CD4-positive, CD25-positive, alpha-beta regulatory T cell (primary cell): Measurements from ENCODE around the gene CNGB1. TPM values are rescaled to one million over a fixed set of nuclear protein-coding genes. Genes with fewer than 3 reads are reported as not detected.

ENCODE experiments used
- ATAC-seq, 2 donors: fragments of 150-1000 bp; cut with Tn5 transposase; one replicate each; pipeline ENCODE4 v1.10.0; 2021; ENCODE audit warnings: low read depth in 2 of 2, moderate number of reproducible peaks in 2 of 2, moderate library complexity in 1 of 2
- DNase-seq, 3 donors: peaks; one replicate each; pipeline versions ENCODE4 v3.0.0 to v3.0.0-alpha.2; 2012 to 2022; ENCODE audit warnings: mixed read lengths in 1 of 3
- H3K27ac ChIP-seq: one replicate; pipeline ENCODE4 v1.7.0; 2013; ENCODE audit warnings: mild to moderate bottlenecking, low read length; ENCODE audit not compliant: insufficient read depth, poor library complexity, severe bottlenecking
- H3K27me3 ChIP-seq: one replicate; pipeline ENCODE4 v1.7.0; 2013; ENCODE audit warnings: low read length; ENCODE audit not compliant: control insufficient read depth, insufficient read depth
- H3K36me3 ChIP-seq: one replicate; pipeline ENCODE4 v1.7.0; 2013; ENCODE audit warnings: mild to moderate bottlenecking, low read length, moderate library complexity; ENCODE audit not compliant: control insufficient read depth, insufficient read depth
- H3K4me1 ChIP-seq: 2 replicates; pipeline ENCODE4 v1.7.0; 2013; ENCODE audit warnings: mild to moderate bottlenecking, low read length; ENCODE audit not compliant: insufficient read depth, control insufficient read depth, poor library complexity, severe bottlenecking
- H3K4me3 ChIP-seq: one replicate; pipeline ENCODE4 v1.7.0; 2013; ENCODE audit warnings: low read depth, mild to moderate bottlenecking, low read length, moderate library complexity
- H3K9me3 ChIP-seq, 2 experiments: 1 replicate in 1 of 2; 2 replicates in 1 of 2; pipeline ENCODE4 v1.7.0; 2013; ENCODE audit warnings: low read length in 2 of 2, mild to moderate bottlenecking in 1 of 2, moderate library complexity in 1 of 2; ENCODE audit not compliant: control insufficient read depth in 2 of 2
- H3K27ac Mint-ChIP-seq, 3 donors: one replicate each; pipeline ENCODE4 v1.8.0; 2020 to 2022; ENCODE audit warnings: mild to moderate bottlenecking in 3 of 3, mixed read lengths in 3 of 3, moderate library complexity in 2 of 3
- H3K27me3 Mint-ChIP-seq: one replicate; pipeline ENCODE4 v1.8.0; 2022; ENCODE audit warnings: mild to moderate bottlenecking, mixed read lengths
- H3K36me3 Mint-ChIP-seq: one replicate; pipeline ENCODE4 v1.8.0; 2020; ENCODE audit warnings: mixed read lengths
- H3K4me1 Mint-ChIP-seq, 4 donors: one replicate each; pipeline ENCODE4 v1.8.0; 2020 to 2022; ENCODE audit warnings: mixed read lengths in 4 of 4, mild to moderate bottlenecking in 1 of 4
- H3K4me3 Mint-ChIP-seq, 4 donors: one replicate each; pipeline ENCODE4 v1.8.0; 2020 to 2022; ENCODE audit warnings: mild to moderate bottlenecking in 4 of 4, mixed read lengths in 4 of 4, moderate library complexity in 3 of 4
- H3K9me3 Mint-ChIP-seq, 7 donors: one replicate each; pipeline ENCODE4 v1.8.0; 2020 to 2022; ENCODE audit warnings: mixed read lengths in 7 of 7, mild to moderate bottlenecking in 3 of 7, moderate library complexity in 2 of 7
- polyA plus RNA-seq, 4 donors: library from polyadenylated mRNA; unstranded; fragments of 300-500 nt; fragmentation: Illumina TruSeq; gene quantifications; one replicate each; pipeline ENCODE4 v1.2.3, GENCODE V29; 2021
- total RNA-seq: library from RNA; stranded (reverse); gene quantifications from one replicate; pipeline ENCODE4 v1.2.3, GENCODE V29; 2022

CNGB1 gene
- total and polyA plus RNA-seq, 5 donors from 2014 or later = not detected

DNA sequence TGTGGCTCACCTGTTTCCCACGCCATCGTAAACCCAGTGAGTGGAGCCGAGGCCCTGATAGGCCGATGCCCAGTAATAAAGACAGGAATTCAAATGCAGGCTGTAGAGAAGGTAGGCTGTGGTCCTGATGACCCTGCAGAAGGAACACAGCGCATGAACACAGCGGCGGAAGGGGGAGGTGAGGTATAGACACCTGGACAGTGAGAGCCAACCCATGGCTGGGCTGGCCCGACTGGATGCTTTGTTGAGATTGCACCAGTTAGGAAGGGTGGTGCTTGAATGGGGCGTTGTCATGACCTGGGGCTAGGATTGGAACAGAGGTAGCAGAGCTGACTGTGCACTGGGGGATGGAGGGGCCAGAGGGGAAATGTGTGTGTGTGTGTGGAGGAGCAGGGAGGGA is 59.2 kb downstream of the CNGB1 start:
- no peak overlapping the region for H3K27ac ChIP-seq
- H3K36me3 ChIP-seq = no peaks in the 10 kb centered on the region
- Mint-ChIP-seq H3K36me3 (no peaks in the 10 kb centered on the region), H3K9me3 (no peaks in the 10 kb centered on the region), H3K27me3 (peaks cover 6% of the 10 kb centered on the region), H3K4me1 (no peaks in the 10 kb centered on the region), H3K4me3 (no peak overlapping the region), H3K27ac (peak overlapping the region in 1 of 3 donors; percentile 94)
- ATAC-seq (no peak), DNase-seq (no peak)
- H3K4me1 ChIP-seq = no peaks in the 10 kb centered on the region
- H3K9me3 ChIP-seq = no peaks in the 10 kb centered on the region
- H3K4me3 ChIP-seq = no peak overlapping the region
- H3K27me3 ChIP-seq = no peaks in the 10 kb centered on the region

DNA sequence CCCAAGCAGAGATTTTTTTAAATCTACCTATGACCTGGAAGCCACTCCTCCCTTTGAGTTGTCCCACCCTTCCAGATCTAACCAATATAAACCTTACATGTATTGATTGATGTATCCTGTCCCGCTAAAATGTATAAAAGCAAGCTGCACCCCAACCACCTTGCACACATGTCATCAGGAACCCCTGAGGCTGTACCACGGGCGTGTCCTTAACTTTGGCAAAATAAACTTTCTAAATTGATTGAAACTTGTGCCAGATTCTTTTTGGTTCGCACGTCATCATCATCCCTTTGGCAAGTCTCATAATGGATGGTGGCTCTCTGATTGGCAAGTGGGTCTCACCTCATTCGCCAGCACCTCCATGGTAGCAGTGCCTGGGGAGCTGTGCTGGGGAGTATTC is 60.2 kb downstream of the CNGB1 start:
- Histone ChIP-seq H3K36me3 (no peaks in the 10 kb centered on the region), H3K9me3 (no peaks in the 10 kb centered on the region), H3K4me3 (no peak overlapping the region), H3K4me1 (no peaks in the 10 kb centered on the region), H3K27ac (no peak overlapping the region), H3K27me3 (no peaks in the 10 kb centered on the region)
- Mint-ChIP-seq H3K27me3 (peaks cover 8% of the 10 kb centered on the region), H3K9me3 (no peaks in the 10 kb centered on the region), H3K4me3 (no peak overlapping the region), H3K36me3 (no peaks in the 10 kb centered on the region), H3K27ac (no peak overlapping the region), H3K4me1 (peaks cover 0 to 4% (median 0%) of the 10 kb centered on the region in 4 donors)
- no peak for ATAC-seq
- DNase-seq = no peak

DNA sequence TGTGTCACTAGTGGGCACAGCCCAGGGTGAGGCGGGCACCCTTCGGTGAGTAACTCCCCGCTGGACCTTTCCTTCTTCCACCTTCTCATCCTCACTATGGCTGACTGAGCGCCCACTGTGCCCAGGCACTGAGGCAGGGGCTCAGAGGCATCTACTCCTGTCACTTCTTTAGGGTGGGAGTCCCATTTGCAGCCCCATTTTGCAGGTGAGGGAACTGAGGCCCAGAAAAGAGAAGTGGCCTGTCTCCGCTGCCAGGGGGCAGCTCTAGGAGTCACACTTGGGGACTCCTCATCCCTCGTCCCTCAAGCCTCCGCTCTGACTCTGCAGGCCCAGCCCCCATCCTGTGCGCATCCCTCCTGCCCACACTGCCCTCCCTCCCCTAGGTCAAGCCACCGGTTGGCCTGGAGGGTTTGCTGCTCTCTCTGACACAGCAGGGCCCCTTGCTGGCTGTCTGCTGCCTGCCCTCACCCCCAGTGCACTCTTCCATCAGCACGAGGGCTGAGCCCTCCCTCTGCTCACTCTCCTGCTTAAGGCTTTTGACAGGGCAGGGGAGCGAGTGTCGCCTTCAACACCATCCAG is 62.4 kb downstream of the CNGB1 start:
- ATAC-seq = no peak

DNA sequence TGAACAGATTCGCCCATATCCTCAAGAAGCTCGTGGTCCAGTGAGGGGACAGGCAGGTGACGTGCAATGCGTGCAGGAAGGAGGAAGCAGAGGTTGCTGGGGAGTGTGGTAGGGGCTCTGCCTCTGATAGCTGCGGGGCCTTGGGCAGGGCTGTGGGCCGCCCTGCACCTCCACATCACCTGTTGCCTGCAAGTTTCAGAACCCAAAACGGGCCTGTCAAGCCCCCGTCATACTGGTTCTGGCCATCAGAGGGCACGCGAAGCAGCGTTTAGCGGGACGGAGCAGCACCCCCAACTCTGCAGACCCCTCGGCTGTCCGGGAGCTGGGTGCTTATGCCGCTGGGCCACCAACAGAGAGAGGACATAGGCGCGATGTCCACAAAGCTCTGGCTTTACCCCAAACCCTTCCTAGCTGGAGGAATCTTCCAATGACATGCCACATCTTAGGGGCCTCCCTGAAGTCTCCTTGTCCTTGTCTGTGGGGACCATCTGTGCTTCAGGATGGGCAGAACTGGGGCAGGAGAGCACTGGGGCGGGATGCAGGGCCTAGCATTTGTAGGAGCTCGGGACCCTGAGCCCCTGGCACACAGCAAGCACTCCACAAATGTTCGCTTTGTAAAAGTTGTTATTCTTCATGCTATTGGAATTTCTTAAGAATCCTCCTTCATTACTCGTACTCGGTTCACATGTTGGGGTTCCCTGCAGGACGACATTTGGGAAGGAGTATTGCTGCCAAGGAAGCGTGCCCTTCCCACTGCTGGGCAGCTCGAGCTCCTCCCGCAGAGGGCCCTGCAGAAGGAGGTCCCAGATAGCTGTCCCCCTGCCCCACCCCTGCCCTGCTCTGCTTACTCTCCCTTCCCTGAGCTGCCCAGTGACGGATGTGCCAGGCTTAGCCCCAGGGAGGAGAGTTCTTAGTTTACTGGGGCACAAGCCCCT is 64.3 kb downstream of the CNGB1 start:
- Histone ChIP-seq H3K4me3 (no peak overlapping the region), H3K27me3 (no peaks in the 10 kb centered on the region), H3K4me1 (no peaks in the 10 kb centered on the region), H3K36me3 (no peaks in the 10 kb centered on the region), H3K27ac (no peak overlapping the region), H3K9me3 (no peaks in the 10 kb centered on the region)
- ATAC-seq = peak in 1 of 2 donors; percentile 23
- Mint-ChIP-seq H3K27me3 (peaks cover 23% of the 10 kb centered on the region), H3K36me3 (no peaks in the 10 kb centered on the region), H3K4me1 (peaks cover 0 to 4% (median 0%) of the 10 kb centered on the region in 4 donors), H3K4me3 (no peak overlapping the region), H3K9me3 (peaks cover 0 to 2% (median 0%) of the 10 kb centered on the region in 7 donors), H3K27ac (no peak overlapping the region)
- peak in 2 of 3 donors; percentile 5 to 23 for DNase-seq

More for the DNA sequence above, 62.4 kb downstream of the CNGB1 start:
- Mint-ChIP-seq H3K27me3 (peaks cover 19% of the 10 kb centered on the region), H3K36me3 (no peaks in the 10 kb centered on the region), H3K9me3 (no peaks in the 10 kb centered on the region), H3K4me3 (peak overlapping the region in 1 of 4 donors; percentile 38), H3K27ac (no peak overlapping the region), H3K4me1 (peaks cover 0 to 4% (median 0%) of the 10 kb centered on the region in 4 donors)
- Histone ChIP-seq H3K4me1 (no peaks in the 10 kb centered on the region), H3K9me3 (no peaks in the 10 kb centered on the region), H3K4me3 (no peak overlapping the region), H3K27me3 (no peaks in the 10 kb centered on the region), H3K27ac (no peak overlapping the region), H3K36me3 (no peaks in the 10 kb centered on the region)
- DNase-seq = no peak

DNA sequence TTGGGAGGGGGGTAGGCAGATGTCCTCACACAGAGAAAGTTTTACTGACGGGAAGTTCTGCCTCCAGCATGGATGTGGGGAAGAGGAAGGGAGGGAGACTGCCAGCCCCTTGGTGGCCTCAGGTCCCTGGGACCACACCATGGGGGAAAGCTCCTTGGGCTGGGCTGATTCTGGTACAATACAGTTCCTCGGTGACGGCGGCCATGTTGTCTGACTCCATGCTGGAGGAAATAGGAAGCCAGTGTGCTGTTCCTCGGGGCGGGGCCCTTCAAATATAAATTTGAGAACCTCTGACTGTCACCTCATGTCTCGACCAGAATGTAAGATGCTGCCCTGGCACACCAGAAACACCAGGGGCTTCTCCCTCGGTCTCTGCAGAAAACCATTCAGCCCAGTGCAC is 66.8 kb downstream of the CNGB1 start:
- Mint-ChIP-seq H3K27ac (no peak overlapping the region), H3K36me3 (no peaks in the 10 kb centered on the region), H3K27me3 (peaks cover 23% of the 10 kb centered on the region), H3K4me3 (no peak overlapping the region), H3K9me3 (peaks cover 0 to 2% (median 0%) of the 10 kb centered on the region in 7 donors), H3K4me1 (peaks cover 0 to 9% (median 1%) of the 10 kb centered on the region in 4 donors)
- ATAC-seq = no peak
- H3K27ac ChIP-seq = no peak overlapping the region
- no peaks in the 10 kb centered on the region for H3K9me3 ChIP-seq
- H3K36me3 ChIP-seq = no peaks in the 10 kb centered on the region
- no peaks in the 10 kb centered on the region for H3K27me3 ChIP-seq
- no peaks in the 10 kb centered on the region for H3K4me1 ChIP-seq
- no peak overlapping the region for H3K4me3 ChIP-seq
- no peak for DNase-seq

DNA sequence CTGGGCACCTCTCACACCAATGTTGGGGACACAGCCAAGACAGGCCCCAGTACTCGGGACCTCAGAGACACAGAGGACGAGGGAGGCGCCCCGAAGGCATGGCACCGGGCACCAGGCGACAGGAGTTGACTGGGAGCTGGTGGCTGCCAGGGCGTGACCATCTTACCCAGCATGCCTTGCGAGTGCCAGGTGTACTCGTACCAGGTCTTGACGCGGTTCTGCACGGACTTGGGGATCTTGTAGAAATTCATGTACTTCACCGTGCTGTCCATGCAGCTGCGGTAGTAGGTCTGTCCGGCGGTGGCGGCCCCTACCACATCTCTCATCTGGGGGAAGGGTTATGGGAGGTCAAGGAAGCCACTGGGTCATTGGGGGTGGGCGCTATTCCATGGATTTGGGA is 67.3 kb downstream of the CNGB1 start:
- Histone ChIP-seq H3K27ac (no peak overlapping the region), H3K27me3 (no peaks in the 10 kb centered on the region), H3K36me3 (no peaks in the 10 kb centered on the region), H3K4me1 (no peaks in the 10 kb centered on the region), H3K4me3 (no peak overlapping the region), H3K9me3 (no peaks in the 10 kb centered on the region)
- peaks cover 23% of the 10 kb centered on the region for H3K27me3 Mint-ChIP-seq
- H3K9me3 Mint-ChIP-seq = peaks cover 0 to 2% (median 0%) of the 10 kb centered on the region in 7 donors
- H3K27ac Mint-ChIP-seq = no peak overlapping the region
- no peaks in the 10 kb centered on the region for H3K36me3 Mint-ChIP-seq
- DNase-seq = no peak
- no peak overlapping the region for H3K4me3 Mint-ChIP-seq
- H3K4me1 Mint-ChIP-seq = peaks cover 0 to 9% (median 1%) of the 10 kb centered on the region in 4 donors
- no peak for ATAC-seq

DNA sequence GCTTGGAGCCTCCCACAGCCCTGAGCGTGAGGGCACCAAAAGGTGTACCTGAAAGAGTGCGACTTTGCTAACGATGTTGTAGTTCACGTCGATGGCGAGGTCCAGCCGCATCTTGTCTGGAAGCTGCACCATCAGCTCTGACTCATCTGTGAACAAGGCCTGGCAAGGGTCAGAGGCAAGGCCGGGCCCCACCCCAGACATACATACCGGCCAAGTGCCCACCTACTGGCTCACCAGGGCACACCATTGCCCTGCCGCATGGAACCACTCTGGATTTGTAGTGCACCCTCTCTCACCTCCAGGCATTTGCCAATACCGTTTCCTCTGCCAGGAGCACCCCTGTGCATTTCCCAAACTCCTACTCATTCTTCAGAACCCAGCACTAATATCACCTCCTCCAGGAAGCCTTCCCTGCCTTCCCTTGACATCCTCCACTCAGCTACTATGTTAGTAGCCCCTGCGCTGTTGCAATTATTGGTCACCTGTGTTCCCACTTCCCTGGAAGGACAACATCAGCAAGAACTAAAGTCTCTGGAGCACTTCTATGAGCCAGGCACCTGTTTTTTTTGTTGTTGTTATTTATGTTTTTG is 69.4 kb downstream of the CNGB1 start:
- Mint-ChIP-seq H3K27me3 (peaks cover 18% of the 10 kb centered on the region), H3K36me3 (no peaks in the 10 kb centered on the region), H3K9me3 (peaks cover 0 to 2% (median 0%) of the 10 kb centered on the region in 7 donors), H3K4me3 (no peak overlapping the region), H3K4me1 (peaks cover 0 to 9% (median 1%) of the 10 kb centered on the region in 4 donors), H3K27ac (no peak overlapping the region)
- Histone ChIP-seq H3K27me3 (no peaks in the 10 kb centered on the region), H3K36me3 (no peaks in the 10 kb centered on the region), H3K9me3 (no peaks in the 10 kb centered on the region), H3K4me1 (no peaks in the 10 kb centered on the region), H3K27ac (no peak overlapping the region), H3K4me3 (no peak overlapping the region)
- DNase-seq (no peak), ATAC-seq (no peak)
